ENCODE results near the gene ZNF791. TPM values are rescaled to one million over a fixed set of nuclear protein-coding genes. Genes with fewer than 3 reads are reported as not detected.
"Not testable (repeated sequence)": the region's sequence is repeated elsewhere in the genome, so short reads cannot be mapped to it uniquely, and the experiment has no call there.

Gene ZNF791
- total and polyA plus RNA-seq, 2 donors (not counting 1 experiment from before 2014, with no cell fraction given): 11.4 to 12.2 TPM

DNA sequence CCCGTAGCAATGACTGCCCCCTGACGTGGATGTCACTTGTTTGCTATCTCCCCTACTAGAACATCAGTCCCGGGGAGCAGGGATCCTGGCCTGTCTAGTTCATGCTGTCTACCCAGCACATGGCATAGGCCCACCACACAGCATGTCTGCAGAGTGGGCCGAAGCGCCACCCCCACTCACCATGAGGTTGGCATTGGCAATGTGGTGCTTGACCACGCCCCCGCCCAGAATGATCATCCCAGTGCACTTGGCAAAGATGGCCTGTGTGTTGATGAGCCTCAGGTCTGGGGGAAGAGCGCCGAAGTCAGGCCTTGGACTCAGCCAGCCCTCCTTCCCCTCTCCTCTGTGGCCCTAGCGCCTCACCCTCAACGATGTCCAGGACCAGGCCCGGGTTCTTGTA, 66.2 kb downstream of the ZNF791 start:
- H3K27ac ChIP-seq (ENCODE audit: insufficient read depth, low read length): no peak overlapping the region
- no peaks in the 10 kb centered on the region for H3K4me1 ChIP-seq (ENCODE audit: control insufficient read depth, extremely low read depth, insufficient read depth, low read length)
- H3K36me3 ChIP-seq (ENCODE audit: control insufficient read depth, insufficient read depth, low read length): peaks cover 37% of the 10 kb centered on the region
- no peak overlapping the region for H2AFZ ChIP-seq (ENCODE audit: low read length)
- peaks cover 10% of the 10 kb centered on the region for H3K79me2 ChIP-seq (ENCODE audit: control insufficient read depth, insufficient read depth, low read length)
- H3K4me2 ChIP-seq (ENCODE audit: extremely low read depth, insufficient read depth, low read length): no peak overlapping the region
- H4K20me1 ChIP-seq (ENCODE audit: control insufficient read depth, extremely low read depth, insufficient read depth, low read length): no peaks in the 10 kb centered on the region
- no peak overlapping the region for H3K9ac ChIP-seq (ENCODE audit: insufficient read depth, low read length)
- no peak for DNase-seq (ENCODE audit: low read depth in 2 of 2)
- TF ChIP-seq, protein P1, sequence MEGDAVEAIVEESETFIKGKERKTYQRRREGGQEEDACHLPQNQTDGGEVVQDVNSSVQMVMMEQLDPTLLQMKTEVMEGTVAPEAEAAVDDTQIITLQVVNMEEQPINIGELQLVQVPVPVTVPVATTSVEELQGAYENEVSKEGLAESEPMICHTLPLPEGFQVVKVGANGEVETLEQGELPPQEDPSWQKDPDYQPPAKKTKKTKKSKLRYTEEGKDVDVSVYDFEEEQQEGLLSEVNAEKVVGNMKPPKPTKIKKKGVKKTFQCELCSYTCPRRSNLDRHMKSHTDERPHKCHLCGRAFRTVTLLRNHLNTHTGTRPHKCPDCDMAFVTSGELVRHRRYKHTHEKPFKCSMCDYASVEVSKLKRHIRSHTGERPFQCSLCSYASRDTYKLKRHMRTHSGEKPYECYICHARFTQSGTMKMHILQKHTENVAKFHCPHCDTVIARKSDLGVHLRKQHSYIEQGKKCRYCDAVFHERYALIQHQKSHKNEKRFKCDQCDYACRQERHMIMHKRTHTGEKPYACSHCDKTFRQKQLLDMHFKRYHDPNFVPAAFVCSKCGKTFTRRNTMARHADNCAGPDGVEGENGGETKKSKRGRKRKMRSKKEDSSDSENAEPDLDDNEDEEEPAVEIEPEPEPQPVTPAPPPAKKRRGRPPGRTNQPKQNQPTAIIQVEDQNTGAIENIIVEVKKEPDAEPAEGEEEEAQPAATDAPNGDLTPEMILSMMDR (conservative IDR thresholded peaks at IDR 0.05 in 1 of 2, IDR thresholded peaks at IDR 0.05 in 1 of 2; ENCODE audit: low read depth in 1 of 2, low read length in 2 of 2): no peak
- no peak for TF ChIP-seq EZH2 (IDR thresholded peaks at IDR 0.05; ENCODE audit: low read length, missing control alignments)
- H3K9me3 ChIP-seq (ENCODE audit: control insufficient read depth, insufficient read depth, low read depth, low read length): no peaks in the 10 kb centered on the region
- H3K27me3 ChIP-seq (ENCODE audit: control insufficient read depth, insufficient read depth, low read length): no peaks in the 10 kb centered on the region
- no peak overlapping the region for H3K4me3 ChIP-seq (replicated peaks in 1 of 4; ENCODE audit: control extremely low read depth in 1 of 4, insufficient read depth in 1 of 4, low read depth in 3 of 4, low read length in 4 of 4)

DNA sequence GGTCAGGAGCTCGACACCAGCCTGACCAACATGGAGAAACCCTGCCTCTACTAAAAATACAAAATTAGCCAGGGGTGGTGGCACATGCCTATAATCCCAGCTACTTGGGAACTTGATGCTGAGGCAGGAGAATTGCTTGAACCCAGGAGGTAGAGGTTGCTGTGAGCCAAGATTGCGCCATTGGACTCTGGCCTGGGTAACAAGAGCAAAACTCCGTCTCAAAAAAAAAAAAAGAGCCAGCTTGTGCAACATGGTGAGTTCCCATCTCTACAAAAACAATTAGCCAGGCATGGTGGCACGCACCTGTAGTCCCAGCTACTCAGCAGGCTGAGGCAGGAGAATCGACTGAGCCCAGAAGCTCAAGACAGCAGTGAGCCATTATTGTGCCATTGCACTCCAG, 67.3 kb downstream of the ZNF791 start:
- not testable (repeated sequence) for H3K4me1 ChIP-seq (ENCODE audit: control insufficient read depth, extremely low read depth, insufficient read depth, low read length); H3K27me3 ChIP-seq (ENCODE audit: control insufficient read depth, insufficient read depth, low read length); H3K27ac ChIP-seq (ENCODE audit: insufficient read depth, low read length); DNase-seq (ENCODE audit: low read depth in 2 of 2); H3K9me3 ChIP-seq (ENCODE audit: control insufficient read depth, insufficient read depth, low read depth, low read length); H2AFZ ChIP-seq (ENCODE audit: low read length); H3K4me3 ChIP-seq (replicated peaks in 1 of 4; ENCODE audit: control extremely low read depth in 1 of 4, insufficient read depth in 1 of 4, low read depth in 3 of 4, low read length in 4 of 4); H3K9ac ChIP-seq (ENCODE audit: insufficient read depth, low read length); H3K4me2 ChIP-seq (ENCODE audit: extremely low read depth, insufficient read depth, low read length); H3K79me2 ChIP-seq (ENCODE audit: control insufficient read depth, insufficient read depth, low read length); H4K20me1 ChIP-seq (ENCODE audit: control insufficient read depth, extremely low read depth, insufficient read depth, low read length)
- peaks cover 31% of the 10 kb centered on the region for H3K36me3 ChIP-seq (ENCODE audit: control insufficient read depth, insufficient read depth, low read length)

DNA sequence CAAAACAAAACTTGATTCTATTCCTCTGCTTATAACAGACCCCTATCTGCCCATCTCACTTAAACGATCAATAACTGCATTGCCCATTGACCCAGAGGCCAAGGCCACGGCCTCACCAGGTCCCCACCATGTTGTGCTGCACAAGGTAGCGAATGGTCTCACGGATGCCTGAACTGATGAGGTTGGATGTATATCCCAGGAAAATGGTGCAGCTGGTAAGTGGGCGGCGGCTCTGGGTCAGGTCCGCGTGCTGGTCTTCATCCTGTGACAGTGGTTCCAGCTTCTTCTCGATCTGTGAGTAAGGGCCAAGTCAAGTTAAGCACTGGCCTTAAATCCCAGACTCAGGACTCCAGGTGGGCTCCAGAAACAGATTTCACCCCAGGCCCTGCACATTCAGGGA, 69.3 kb downstream of the ZNF791 start:
- no peak overlapping the region for H3K27ac ChIP-seq (ENCODE audit: insufficient read depth, low read length)
- H3K36me3 ChIP-seq (ENCODE audit: control insufficient read depth, insufficient read depth, low read length): peaks cover 24% of the 10 kb centered on the region
- no peak overlapping the region for H3K4me3 ChIP-seq (replicated peaks in 1 of 4; ENCODE audit: control extremely low read depth in 1 of 4, insufficient read depth in 1 of 4, low read depth in 3 of 4, low read length in 4 of 4)
- no peak overlapping the region for H2AFZ ChIP-seq (ENCODE audit: low read length)
- H3K27me3 ChIP-seq (ENCODE audit: control insufficient read depth, insufficient read depth, low read length): no peaks in the 10 kb centered on the region
- H3K9me3 ChIP-seq (ENCODE audit: control insufficient read depth, insufficient read depth, low read depth, low read length): no peaks in the 10 kb centered on the region
- no peak for TF ChIP-seq EZH2 (IDR thresholded peaks at IDR 0.05; ENCODE audit: low read length, missing control alignments)
- TF ChIP-seq, protein P1 (conservative IDR thresholded peaks at IDR 0.05 in 1 of 2, IDR thresholded peaks at IDR 0.05 in 1 of 2; ENCODE audit: low read depth in 1 of 2, low read length in 2 of 2): no peak
- H3K9ac ChIP-seq (ENCODE audit: insufficient read depth, low read length): no peak overlapping the region
- H3K4me2 ChIP-seq (ENCODE audit: extremely low read depth, insufficient read depth, low read length): no peak overlapping the region
- H3K4me1 ChIP-seq (ENCODE audit: control insufficient read depth, extremely low read depth, insufficient read depth, low read length): no peaks in the 10 kb centered on the region
- peaks cover 10% of the 10 kb centered on the region for H3K79me2 ChIP-seq (ENCODE audit: control insufficient read depth, insufficient read depth, low read length)
- no peaks in the 10 kb centered on the region for H4K20me1 ChIP-seq (ENCODE audit: control insufficient read depth, extremely low read depth, insufficient read depth, low read length)
- DNase-seq (ENCODE audit: low read depth in 2 of 2): no peak
